Measurements from ENCODE around the gene FTCDNL1.

Gene FTCDNL1

GRCh38 chr2:199818754-199819153, 32.2 kb downstream of the FTCDNL1 start:
- DNase-seq = no peak
- TF ChIP-seq GATA1 (IDR thresholded peaks at IDR 0.05; ENCODE audit: low read depth, low read length) (no peak), POLR2A (IDR thresholded peaks at IDR 0.05; ENCODE audit: low read length) (no peak)

GRCh38 chr2:199818026-199818425, 33.0 kb downstream of the FTCDNL1 start:
- TF ChIP-seq GATA1 (IDR thresholded peaks at IDR 0.05; ENCODE audit: low read depth, low read length) (no peak), POLR2A (IDR thresholded peaks at IDR 0.05; ENCODE audit: low read length) (no peak)
- no peak for DNase-seq

GRCh38 chr2:199814817-199815211, 36.2 kb downstream of the FTCDNL1 start:
- TF ChIP-seq GATA1 (IDR thresholded peaks at IDR 0.05; ENCODE audit: low read depth, low read length) (no peak), POLR2A (IDR thresholded peaks at IDR 0.05; ENCODE audit: low read length) (no peak)
- DNase-seq = no peak

GRCh38 chr2:199814101-199814816, 36.7 kb downstream of the FTCDNL1 start:
- no peak for DNase-seq
- TF ChIP-seq GATA1 (IDR thresholded peaks at IDR 0.05; ENCODE audit: low read depth, low read length) (no peak), POLR2A (IDR thresholded peaks at IDR 0.05; ENCODE audit: low read length) (no peak)

- DNase-seq = no peak
- TF ChIP-seq GATA1 (IDR thresholded peaks at IDR 0.05; ENCODE audit: low read depth, low read length) = no peak
- TF ChIP-seq POLR2A (IDR thresholded peaks at IDR 0.05; ENCODE audit: low read length) = no peak
Observed at GRCh38 chr2:199812493-199812892, 38.5 kb downstream of the FTCDNL1 start.

GRCh38 chr2:199811346-199811745, 39.6 kb downstream of the FTCDNL1 start:
- peak in 1 of 2 experiments; percentile 2 for DNase-seq
- TF ChIP-seq GATA1 (IDR thresholded peaks at IDR 0.05; ENCODE audit: low read depth, low read length) (no peak), POLR2A (IDR thresholded peaks at IDR 0.05; ENCODE audit: low read length) (no peak)

- no peak for TF ChIP-seq POLR2A (IDR thresholded peaks at IDR 0.05; ENCODE audit: low read length)
- TF ChIP-seq GATA1 (IDR thresholded peaks at IDR 0.05; ENCODE audit: low read depth, low read length) = no peak
- DNase-seq = no peak
Observed at GRCh38 chr2:199810422-199811171, 40.4 kb downstream of the FTCDNL1 start.

- no peak for DNase-seq
- TF ChIP-seq POLR2A (IDR thresholded peaks at IDR 0.05; ENCODE audit: low read length) = no peak
- no peak for TF ChIP-seq GATA1 (IDR thresholded peaks at IDR 0.05; ENCODE audit: low read depth, low read length)
Observed at GRCh38 chr2:199807966-199808365, 43.0 kb downstream of the FTCDNL1 start.

GRCh38 chr2:199806179-199806578, 44.8 kb downstream of the FTCDNL1 start:
- TF ChIP-seq GATA1 (IDR thresholded peaks at IDR 0.05; ENCODE audit: low read depth, low read length) (no peak), POLR2A (IDR thresholded peaks at IDR 0.05; ENCODE audit: low read length) (no peak)
- no peak for DNase-seq

GRCh38 chr2:199804831-199805230, 46.2 kb downstream of the FTCDNL1 start:
- DNase-seq = no peak
- TF ChIP-seq GATA1 (IDR thresholded peaks at IDR 0.05; ENCODE audit: low read depth, low read length) (no peak), POLR2A (IDR thresholded peaks at IDR 0.05; ENCODE audit: low read length) (no peak)

- no peak for DNase-seq
- TF ChIP-seq POLR2A (IDR thresholded peaks at IDR 0.05; ENCODE audit: low read length) (no peak), GATA1 (IDR thresholded peaks at IDR 0.05; ENCODE audit: low read depth, low read length) (no peak)
Observed at GRCh38 chr2:199798831-199799580, 52.0 kb downstream of the FTCDNL1 start.

GRCh38 chr2:199797431-199798403, 53.3 kb downstream of the FTCDNL1 start:
- no peak for TF ChIP-seq GATA1 (IDR thresholded peaks at IDR 0.05; ENCODE audit: low read depth, low read length)
- TF ChIP-seq POLR2A (IDR thresholded peaks at IDR 0.05; ENCODE audit: low read length) = no peak
- DNase-seq = no peak

GRCh38 chr2:199792381-199792780, 58.6 kb downstream of the FTCDNL1 start:
- DNase-seq = no peak
- TF ChIP-seq POLR2A (IDR thresholded peaks at IDR 0.05; ENCODE audit: low read length) = no peak
- no peak for TF ChIP-seq GATA1 (IDR thresholded peaks at IDR 0.05; ENCODE audit: low read depth, low read length)
